AG04450 (cell line): ENCODE measurements around the gene MOV10L1. TPM values are rescaled to one million over a fixed set of nuclear protein-coding genes. Genes with fewer than 3 reads are reported as not detected.

Experiments used
- CTCF ChIA-PET: fragments of 300-600, 350-600 bp; formaldehyde crosslinking; extraction: SDS; loops from one replicate; lab custom pipeline; 2022; ENCODE audit warnings: antibody characterized with exemption, inconsistent platforms; lab: Charles Lee
- POLR2A ChIA-PET: fragments of 350-600 bp; formaldehyde crosslinking; extraction: SDS; loops from one replicate; lab custom pipeline; 2021; ENCODE audit warnings: antibody characterized with exemption, inconsistent platforms; lab: Yijun Ruan, JAX
- DNase-seq: peaks from one replicate; pipeline ENCODE4 v3.0.0-alpha.2; 2011; ENCODE audit warnings: low read depth, low spot score
- H3K27ac ChIP-seq: one replicate; pipeline ENCODE4 v1.5.1; 2012; ENCODE audit warnings: low read depth, low read length, control low read depth
- H3K27me3 ChIP-seq: one replicate; pipeline ENCODE4 v1.6.0; 2012; ENCODE audit warnings: low read length; ENCODE audit not compliant: control insufficient read depth, insufficient read depth
- H3K4me3 ChIP-seq: 2 replicates; pipeline ENCODE4 v1.5.1; 2011; ENCODE audit warnings: mild to moderate bottlenecking, low read depth, low read length, control low read depth
- H3K9me3 ChIP-seq: 2 replicates; pipeline ENCODE4 v1.5.1; 2012; ENCODE audit warnings: low read length; ENCODE audit not compliant: control insufficient read depth, insufficient read depth
- polyA plus RNA-seq: library from polyadenylated mRNA; depleted of rRNA; stranded (reverse); fragments of >200 nt; gene quantifications from 2 replicates; pipeline ENCODE4 v1.2.3, GENCODE V29; 2011
- TF ChIP-seq, protein P1 (sequence below): IDR thresholded peaks from 2 replicates; pipeline ENCODE4 v1.5.1; 2011; ENCODE audit warnings: low read depth, low read length, control low read depth, inconsistent platforms

Gene MOV10L1
- polyA plus RNA-seq, 1 experiment, result 4.2 TPM

DNA sequence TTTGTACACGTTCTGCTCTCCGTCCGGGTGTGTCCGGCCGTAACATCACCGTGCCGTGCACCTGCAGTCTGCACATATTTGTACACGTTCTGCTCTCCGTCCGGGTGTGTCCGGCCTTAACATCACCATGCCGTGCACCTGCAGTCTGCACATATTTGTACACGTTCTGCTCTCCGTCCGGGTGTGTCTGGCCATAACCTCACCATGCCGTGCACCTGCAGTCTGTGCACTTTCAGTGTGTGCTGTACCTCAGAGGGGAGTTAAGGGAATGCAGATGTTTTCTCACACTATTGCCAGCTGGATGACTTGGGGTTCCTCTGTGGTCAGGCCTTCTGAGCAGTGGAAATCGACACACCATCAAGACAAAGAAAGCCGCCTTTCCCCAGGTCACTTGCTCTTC lies 35.9 kb upstream of the MOV10L1 start:
- TF ChIP-seq, protein P1, sequence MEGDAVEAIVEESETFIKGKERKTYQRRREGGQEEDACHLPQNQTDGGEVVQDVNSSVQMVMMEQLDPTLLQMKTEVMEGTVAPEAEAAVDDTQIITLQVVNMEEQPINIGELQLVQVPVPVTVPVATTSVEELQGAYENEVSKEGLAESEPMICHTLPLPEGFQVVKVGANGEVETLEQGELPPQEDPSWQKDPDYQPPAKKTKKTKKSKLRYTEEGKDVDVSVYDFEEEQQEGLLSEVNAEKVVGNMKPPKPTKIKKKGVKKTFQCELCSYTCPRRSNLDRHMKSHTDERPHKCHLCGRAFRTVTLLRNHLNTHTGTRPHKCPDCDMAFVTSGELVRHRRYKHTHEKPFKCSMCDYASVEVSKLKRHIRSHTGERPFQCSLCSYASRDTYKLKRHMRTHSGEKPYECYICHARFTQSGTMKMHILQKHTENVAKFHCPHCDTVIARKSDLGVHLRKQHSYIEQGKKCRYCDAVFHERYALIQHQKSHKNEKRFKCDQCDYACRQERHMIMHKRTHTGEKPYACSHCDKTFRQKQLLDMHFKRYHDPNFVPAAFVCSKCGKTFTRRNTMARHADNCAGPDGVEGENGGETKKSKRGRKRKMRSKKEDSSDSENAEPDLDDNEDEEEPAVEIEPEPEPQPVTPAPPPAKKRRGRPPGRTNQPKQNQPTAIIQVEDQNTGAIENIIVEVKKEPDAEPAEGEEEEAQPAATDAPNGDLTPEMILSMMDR, result no peak
- Histone ChIP-seq H3K27me3 (peaks cover 18% of the 10 kb centered on the region), H3K4me3 (no peak overlapping the region), H3K9me3 (peaks cover 23% of the 10 kb centered on the region), H3K27ac (no peak overlapping the region)
- DNase-seq, result no peak
- CTCF ChIA-PET, result no interaction called here
- POLR2A ChIA-PET, result interaction anchor here (0.6 kb wide), 1 partner anchor 10 kb away, joined by 4 read pairs; no protein-coding TSS in a partner anchor

DNA sequence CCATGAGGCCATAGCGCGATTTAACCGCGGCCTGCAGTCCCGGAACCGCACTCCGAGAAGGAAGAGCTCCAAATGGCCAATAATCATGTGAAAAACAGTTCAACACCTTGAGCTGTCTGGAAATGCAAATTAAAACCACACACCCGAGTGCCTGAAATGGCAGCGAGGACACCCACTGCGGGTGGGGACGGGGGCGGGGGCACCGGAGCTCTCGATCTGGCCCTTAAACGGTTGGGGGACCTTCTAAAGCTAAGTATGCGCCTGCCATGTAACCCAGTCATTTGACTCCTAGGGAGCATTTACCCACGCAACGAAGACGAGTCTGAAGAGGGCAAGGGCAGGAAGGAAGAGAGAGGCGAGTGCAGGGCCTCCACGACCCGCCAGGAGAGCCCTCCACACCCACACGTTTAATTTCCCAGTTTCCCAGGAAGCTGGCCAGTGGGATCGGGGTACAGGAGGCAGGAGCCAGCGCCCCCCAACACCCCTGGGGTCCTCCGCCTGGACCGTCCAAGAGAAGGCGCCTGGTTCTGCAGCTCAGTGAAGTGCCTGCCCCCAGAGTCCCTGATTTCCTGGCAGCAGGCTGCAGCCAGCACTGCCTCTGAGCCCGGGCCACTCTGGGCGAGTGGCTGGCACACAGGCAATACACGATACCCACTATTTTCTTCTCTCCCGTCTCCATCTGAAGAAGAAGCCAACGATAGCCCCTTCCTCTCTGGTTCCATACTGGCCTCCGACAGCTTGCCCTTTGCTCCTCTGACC lies 33.4 kb upstream of the MOV10L1 start:
- TF ChIP-seq, protein P1, result no peak
- ChIA-PET POLR2A (no interaction called here), CTCF (no interaction called here)
- no peak overlapping the region for H3K4me3 ChIP-seq
- H3K9me3 ChIP-seq, result peaks cover 23% of the 10 kb centered on the region
- no peak for DNase-seq
- peaks cover 34% of the 10 kb centered on the region for H3K27me3 ChIP-seq
- H3K27ac ChIP-seq, result no peak overlapping the region

DNA sequence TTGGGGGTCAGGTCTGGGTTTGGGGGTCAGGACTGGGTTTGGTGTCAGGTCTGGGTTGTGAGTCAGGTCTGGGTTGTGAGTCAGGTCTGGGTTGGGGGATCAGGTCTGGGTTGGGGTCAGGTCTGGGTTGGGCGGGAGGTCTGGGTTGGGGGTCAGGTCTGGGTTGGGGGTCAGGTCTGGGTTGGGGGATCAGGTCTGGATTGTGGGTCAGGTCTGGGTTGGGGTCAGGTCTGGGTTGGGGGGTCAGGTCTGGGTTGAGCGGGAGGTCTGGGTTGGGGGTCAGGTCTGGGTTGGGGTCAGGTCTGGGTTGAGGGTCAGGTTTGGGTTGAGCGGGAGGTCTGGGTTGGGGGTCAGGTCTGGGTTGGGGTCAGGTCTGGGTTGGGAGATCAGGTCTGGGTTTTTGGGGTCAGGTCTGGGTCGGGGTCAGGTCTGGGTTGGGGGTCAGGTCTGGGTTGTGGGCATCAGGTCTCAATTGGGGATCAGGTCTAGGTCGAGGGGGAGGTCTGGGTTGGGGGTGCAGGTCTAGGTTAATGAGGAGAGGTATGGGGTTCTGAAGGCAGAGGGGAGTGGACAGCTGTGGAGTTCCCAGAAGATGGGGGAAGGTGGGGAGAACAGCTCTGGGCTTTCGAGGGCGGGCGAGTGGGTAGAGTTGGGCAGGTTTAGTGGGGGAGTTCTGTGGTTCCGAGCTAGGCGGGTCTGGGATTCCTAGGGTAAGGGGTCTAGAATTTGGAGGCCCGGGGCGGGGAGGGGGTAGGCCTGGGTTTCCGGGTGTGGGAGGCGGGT lies 32.3 kb upstream of the MOV10L1 start:
- DNase-seq, result no peak
- Histone ChIP-seq H3K4me3 (no peak overlapping the region), H3K9me3 (peaks cover 21% of the 10 kb centered on the region), H3K27me3 (peaks cover 35% of the 10 kb centered on the region), H3K27ac (no peak overlapping the region)
- ChIA-PET CTCF (no interaction called here), POLR2A (interaction anchor here (0.7 kb wide), 1 partner anchor 13 kb away, joined by 3 read pairs; no protein-coding TSS in a partner anchor)
- TF ChIP-seq, protein P1, result no peak

DNA sequence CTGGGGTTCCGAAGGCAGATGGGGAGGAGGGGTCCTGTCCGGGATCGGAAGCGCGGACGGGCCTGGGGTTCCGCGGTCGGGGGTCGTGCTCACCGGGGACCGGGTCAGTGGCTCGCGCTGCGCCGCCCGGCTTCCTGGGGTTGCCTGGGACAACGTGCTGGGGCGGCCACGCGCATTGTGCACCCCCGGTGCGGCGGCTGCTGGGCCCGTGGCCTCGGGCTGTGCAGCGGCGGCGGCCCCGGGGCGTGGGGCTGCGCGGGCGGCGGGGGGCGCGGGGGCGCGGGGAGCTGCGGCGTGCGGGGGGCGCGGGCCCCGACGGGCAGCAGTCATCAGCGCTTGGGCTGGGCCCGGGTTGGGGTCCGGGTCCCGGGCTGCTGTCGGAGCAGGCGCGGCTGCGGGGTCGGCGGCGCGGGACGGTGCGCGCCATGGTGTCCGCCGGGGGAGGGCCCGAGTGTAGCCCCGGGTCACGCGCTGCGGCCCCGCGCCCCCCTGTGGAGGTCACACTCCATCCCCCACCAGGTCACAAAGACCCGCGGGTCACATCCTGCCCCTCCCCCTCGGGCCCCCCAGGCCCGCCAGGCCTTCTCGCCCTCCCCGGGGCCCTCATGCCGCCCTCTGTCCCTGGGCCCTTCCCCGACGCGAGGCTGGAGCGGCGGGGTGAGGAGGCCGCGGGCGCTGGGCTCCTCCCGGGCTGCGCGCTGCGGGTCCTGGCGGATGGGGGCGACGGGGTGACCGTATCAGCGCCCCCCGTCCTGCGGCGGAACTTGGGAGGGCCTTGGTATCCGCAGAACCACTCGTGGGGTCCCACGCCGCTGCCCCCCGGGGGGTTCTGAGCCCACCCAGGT lies 31.5 kb upstream of the MOV10L1 start, which contains the start of gene TTLL8:
Gene TTLL8, minus strand, starts transcription at position 238 of the 845 bp plus-strand sequence.
- Histone ChIP-seq H3K4me3 (no peak within 1 kb of the TSS), H3K27me3 (peaks cover 35% of the 10 kb centered on the region), H3K9me3 (peaks cover 20% of the 10 kb centered on the region), H3K27ac (no peak within 1 kb of the TSS)
- ChIA-PET POLR2A (no interaction called here), CTCF (interaction anchor here (0.7 to 1.2 kb wide), 4 partner anchors 11 to 51 kb away, joined by 3 to 4 read pairs (median 4); no protein-coding TSS in a partner anchor)
- DNase-seq, result no peak
- TF ChIP-seq, protein P1, result no peak
